GM19043 (cell line): ENCODE measurements around the gene EXOC4.
"Not testable (repeated sequence)": the region's sequence is repeated elsewhere in the genome, so short reads cannot be mapped to it uniquely, and the experiment has no call there.

Source experiments
- ATAC-seq: cut with Tn5 transposase; IDR thresholded peaks from one replicate; pipeline ENCODE4 v1.9.1; 2021; ENCODE audit warnings: low read depth; ENCODE audit not compliant: unreplicated experiment

Gene EXOC4

DNA sequence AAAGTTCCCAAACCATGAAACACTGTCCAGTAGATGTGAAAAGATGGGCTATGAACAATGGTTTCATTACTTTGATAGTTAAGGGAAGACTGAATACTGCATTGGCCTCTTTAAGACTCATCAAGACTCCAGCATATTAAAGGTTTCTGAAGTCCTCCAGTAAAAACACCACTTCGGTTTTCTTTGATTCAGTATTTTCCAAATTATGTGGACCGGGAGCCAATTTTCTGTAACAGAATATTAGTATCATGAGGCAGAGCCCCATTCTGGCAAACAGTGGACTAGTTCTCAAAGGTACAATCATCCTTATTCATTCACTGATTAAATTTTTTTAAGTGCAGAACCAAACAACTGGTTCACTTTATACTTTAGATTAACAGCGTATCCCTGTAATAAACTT lies 633.2 kb downstream of the EXOC4 start:
- no peak for ATAC-seq

DNA sequence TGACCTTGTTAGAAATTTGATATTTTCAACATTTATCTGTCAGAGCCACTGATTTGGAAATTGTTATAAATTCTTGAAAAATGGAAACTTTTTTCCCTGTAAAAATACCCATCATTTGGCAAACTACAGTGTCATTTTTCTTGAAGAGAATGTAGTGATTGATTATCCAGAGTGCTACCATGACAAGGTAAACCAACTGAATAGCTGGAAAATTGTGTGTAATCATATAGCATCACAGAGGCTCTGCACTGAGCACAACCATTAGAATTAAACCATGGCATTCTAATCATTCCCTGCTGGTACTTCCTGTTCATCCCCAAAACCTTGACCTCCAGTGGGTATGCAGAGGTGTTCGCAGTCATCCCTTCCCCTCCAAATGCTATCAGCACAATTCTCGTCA lies 633.9 kb downstream of the EXOC4 start:
- no peak for ATAC-seq

DNA sequence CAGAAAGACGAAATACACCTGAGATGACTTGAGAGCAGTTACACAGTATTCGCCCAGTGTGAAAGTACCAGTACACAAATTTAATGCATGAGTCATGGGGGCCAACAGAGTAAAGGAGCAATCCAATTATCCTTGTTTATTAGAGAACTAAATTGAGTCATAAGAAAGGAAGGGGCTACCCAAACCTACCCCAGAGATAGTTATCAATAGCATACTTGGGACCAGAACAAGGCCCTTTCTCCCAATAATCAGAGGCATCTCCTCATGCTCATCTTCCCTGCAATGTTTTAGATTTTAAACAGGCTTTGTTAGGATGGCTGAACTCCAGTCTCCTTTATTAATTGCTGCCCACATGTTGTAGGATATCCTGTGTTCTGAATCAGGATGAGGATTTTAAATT lies 634.6 kb downstream of the EXOC4 start:
- no peak for ATAC-seq

DNA sequence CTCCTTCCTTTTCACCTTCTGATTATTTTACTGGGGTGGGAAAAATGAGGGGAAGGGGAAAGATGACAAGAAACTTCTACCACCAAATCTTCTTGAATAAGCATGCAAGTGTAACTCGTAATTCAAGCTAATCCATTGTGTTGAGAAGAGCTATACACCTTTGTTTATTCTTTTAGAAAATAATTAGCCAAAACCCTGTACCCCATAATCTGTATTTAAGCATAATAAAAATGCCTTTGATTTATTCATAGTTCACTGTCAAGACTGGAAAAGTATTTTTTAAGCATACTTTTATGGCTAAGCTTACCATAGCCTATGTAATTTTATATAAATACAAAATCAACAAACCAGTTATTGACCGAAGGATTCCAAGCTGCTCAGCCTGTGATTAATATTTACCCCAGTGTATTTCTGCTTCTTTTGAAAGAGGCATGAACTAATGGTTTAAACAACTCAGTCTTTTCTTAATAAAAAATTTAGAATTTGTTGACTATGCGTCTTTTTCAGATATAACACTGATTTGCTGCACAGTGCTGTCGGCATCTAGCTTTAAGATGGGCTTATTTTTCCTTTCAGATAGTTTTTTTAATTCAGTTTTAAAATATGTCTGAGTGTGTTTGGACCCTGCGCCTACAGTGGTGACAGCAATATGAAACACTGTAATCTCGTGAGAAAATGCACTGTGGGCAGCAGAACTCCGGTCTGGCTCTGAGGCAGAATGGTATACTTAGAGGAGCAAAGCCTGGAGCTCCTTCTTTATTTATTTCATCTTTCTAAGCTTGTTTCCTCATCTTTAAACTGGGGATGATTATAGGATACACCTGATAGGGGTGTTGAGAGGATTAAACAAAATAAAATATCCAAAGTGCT lies 635.4 kb downstream of the EXOC4 start:
- ATAC-seq, result no peak

DNA sequence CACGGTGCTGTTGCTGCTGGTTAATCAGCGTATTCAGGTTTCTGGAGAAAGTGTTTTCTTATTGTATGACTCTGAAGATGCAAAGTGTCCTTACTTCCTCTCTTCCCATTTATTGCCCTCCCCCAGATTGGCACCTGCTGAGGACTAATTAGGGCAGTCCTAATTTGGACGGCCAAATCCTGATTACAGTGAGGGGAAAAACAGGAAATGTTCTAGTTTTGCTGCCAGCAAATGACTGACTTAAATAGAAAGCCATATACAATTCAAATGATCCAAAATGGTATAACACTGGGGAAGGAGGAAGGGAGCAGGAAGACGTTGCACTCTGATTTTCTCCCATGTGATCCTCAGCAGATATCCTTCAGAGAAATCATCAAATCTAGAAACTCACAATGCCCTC lies 651.9 kb downstream of the EXOC4 start:
- no peak for ATAC-seq

DNA sequence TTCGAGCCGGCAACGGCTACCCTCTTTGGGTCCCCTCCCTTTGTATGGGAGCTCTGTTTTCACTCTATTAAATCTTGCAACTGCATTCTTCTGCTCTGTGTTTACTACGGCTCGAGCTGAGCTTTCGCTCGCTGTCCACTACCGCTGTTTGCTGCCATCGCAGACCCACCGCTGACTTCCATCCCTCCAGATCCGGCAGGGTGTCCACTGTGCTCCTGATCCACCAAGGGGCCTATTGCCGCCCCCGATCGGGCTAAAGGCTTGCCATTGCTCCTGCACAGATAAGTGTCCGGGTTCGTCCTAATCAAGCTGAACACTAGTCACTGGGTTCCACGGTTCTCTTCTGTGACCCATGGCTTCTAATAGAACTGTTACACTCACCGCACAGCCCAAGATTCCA lies 653.7 kb downstream of the EXOC4 start:
- ATAC-seq, result not testable (repeated sequence)

DNA sequence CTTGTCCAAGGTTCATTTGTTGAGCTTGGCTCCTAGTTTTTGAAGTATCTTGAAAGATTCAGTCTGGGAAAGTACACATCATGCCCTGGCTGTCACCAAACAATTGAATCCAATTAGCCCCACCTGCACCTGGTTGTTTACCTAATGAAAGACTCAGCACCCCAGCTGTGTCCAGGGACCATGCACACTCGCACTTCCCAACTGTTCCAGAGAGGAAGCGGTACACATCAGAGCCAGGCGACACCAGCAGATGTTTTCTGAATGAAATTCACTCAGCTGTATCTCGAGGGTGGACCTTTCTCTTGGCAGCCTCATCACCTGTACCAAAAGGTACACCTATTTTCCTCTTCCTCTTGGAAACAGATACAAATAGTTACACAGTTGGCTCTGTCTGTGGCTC lies 657.9 kb downstream of the EXOC4 start:
- no peak for ATAC-seq

DNA sequence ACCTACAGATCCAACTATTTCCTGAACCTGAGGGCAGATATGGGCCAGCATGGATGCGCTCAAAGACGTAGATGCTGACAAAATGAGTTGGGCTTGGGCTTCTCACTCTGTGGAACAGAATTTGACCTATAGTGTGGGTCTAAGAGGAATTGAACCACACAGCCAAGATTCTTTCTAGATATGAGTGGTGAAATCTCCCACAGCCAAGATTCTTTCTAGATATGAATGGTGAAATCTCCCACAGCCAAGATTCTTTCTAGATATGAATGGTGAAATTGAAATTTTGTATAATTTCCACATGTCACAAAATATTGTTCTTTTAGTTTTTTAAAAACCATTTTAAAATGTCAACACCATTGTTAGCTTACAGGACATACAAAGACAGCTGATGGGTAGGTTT lies 658.8 kb downstream of the EXOC4 start:
- no peak for ATAC-seq

DNA sequence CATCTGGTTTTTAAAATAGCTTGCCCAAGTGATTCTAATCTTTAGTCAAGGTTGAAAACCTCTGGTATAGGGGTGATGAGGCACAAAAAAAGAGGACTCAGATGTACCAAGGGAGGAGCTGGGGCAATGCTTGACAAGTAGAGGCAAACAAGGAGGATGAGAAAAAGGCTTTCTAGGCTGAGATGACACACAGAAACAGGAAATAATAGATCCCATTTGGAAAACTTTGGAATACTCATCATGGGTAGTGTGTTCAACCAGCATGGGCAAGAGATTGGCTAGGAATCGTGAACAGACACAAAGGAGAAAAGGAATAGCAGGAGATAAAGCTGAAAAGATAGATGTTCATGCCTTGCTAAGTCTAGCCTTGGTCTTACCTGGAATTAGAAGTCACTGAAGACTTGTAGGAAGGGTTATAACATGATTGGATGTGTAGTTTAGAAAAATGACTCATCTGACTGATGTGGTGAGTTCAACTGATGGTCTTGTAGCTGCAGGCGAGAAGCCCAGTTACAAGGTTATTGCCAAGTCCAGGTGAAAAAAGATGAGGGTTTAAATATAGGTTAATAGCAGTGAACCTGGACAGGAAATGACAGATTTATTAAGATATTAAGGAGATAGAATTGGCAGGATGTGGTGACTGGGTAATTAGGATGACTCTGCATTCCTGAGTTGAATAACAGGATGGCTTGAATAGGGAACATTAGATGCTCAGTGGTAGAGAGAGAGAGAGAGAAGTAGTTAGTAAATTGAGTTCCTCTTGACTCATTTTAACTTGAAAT lies 660.2 kb downstream of the EXOC4 start:
- ATAC-seq, result no peak

DNA sequence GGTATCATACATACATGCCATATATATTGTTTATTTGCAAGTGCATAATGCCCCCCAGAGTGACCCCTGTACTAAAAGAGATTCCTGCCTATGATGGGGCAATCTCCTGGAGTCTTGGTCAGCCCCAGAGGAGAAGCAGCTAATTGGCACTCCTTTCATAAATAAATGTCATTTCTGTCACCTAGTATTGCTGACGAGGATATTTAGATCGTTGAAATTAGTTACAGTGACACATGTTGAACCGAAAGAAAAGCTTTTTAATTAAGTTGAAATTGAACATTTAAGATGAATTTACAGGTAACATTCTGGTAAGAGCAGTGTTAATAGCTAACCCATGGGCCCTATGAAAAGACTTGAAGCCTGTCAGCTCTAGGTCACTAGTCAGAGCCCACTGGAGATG lies 663.7 kb downstream of the EXOC4 start:
- ATAC-seq, result no peak

DNA sequence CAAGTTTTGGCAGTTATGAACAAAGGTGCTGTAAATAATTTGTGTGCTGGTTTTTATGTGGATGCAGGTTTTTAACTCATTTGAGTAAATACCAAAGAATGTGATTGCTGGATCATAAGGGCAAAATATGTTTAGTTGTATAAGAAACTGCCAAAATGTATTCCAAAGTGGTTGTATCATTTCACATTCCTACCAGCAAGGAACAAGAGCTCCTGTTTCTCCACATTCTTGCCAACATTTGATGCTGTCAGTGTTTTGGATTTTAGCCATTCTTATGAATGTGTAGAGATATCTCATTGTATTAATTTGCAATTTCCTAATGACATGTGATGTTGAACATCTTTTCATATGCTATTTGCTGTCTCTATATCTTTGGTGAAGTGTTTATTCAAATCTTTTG lies 666.9 kb downstream of the EXOC4 start:
- ATAC-seq, result no peak

DNA sequence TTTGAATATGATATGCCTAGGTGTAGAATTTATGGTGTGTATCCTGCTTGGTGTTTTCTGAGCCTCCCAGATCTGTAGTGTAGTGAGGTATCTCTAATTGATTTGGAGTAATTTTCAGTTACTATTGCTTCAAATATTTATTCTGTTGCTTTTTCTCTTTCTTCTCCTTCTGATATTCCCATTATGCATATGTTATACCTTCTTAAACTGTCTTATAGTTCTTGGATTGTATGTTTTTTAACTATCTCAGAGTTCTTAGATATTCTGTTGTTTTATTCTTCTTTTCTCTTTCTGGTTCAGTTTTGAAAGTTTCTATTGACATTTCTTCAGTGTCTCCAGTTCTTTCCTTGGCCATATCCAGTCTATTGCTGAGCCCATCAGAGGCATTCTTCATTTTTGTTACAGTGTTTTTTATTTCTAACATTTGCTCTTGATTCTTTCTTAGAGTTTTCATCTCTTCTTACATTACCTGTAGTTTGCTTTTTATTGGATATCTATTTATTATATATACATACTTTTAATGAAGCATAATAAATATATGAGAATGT lies 668.8 kb downstream of the EXOC4 start:
- ATAC-seq, result no peak

DNA sequence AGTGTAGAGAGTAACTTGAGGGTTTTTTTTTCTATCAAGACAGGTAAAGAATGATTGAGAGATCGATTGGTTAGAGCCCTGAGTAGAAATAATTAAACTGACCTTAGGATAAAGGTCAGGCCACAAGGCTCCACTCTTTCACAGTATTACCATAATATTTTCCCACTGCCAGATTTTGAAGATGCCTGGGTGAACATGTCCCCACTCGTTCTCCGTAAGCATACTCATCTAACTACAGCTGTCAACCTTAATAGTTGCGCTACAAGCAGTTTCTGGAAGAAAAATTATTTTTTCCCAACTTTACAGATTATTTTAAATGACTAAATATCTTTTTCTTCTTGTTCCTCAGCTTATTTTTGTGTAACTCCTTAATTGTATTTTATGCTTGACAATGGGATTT lies 671.1 kb downstream of the EXOC4 start:
- no peak for ATAC-seq

DNA sequence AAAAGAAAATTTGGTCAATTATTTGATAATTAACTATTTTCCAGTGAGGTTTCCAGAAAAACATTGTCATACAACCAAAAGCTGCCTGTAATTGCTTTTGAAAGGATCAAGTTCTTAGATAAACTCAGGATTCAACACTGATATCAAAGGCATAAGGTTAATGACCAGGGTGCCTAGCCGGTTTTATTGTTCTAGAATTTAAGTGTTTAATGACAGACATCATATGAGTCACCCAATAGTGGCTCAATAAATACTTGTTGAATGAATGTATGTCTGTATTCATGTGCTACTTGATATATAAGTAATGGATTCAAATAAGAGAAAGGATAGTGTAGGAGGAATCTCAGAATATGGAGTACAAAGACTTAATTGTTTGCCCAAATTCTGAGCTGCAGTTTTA lies 678.2 kb downstream of the EXOC4 start:
- ATAC-seq, result no peak

DNA sequence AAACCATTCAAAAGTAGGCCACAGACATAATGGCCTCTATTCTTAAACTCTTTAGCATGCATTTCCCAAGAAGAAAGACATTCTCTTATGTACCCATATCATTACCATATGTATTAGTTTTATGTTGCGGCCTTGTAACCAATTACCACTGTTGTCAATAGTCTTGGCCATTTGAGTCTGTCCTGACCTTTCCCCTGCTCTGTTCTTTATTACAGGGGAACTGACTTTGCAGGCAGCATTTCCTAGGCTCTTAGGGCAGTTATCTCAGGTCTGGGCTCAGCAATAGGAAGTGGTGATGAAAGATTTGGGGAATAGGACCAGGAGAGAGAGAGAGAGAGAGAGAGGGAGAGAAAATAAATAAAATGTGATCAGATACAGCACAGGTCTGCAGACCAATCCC lies 679.7 kb downstream of the EXOC4 start:
- no peak for ATAC-seq

DNA sequence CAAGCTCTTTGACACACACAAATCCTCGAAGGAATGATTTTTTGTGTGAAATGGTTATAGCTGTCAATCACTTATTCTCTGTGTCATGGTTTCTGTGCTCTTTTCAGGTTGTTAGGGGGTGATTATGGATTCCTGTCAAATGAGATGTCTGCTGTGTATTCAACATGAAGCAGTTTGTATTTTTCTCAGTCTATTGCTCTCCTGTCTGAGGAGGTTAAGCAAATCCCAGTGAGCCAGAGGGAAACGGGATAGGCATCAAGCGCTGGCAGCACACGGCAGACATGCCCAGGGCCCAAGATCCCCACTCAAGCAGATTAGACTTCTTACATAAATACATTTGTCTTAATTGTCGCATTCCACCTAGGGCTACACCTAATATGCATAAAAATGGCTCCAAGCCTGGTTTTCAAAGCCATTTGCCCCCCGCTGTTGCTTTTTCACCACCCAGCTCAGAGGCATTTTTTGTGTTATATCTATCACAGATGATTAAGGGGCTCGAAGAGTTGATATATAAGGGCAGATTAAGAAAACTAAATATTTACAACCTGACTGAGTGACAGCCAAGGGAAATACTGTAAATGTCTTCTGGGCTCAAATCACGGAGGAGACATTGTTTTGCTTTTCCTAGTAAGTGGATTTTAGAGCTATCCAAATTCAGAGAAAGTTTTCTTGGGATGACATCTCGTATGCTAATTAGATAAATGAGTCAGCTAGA lies 681.5 kb downstream of the EXOC4 start:
- ATAC-seq, result no peak

DNA sequence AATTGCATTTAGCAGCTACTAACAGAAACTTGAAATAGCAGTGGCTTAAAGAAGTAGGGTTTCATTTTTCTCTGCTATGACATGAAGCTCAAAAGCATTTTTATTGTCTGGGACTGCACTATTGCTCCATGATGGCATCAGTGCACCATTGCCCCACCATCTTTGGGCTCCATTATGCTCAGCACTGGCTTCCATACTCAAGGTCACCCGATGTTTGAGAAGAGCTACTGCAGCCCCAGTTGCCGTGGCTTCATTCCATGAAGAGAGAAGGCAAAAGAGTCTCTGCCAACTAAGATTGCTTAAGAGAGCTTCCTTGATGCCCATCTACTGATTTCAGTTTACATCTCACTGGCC lies 682.1 kb downstream of the EXOC4 start:
- ATAC-seq, result no peak

DNA sequence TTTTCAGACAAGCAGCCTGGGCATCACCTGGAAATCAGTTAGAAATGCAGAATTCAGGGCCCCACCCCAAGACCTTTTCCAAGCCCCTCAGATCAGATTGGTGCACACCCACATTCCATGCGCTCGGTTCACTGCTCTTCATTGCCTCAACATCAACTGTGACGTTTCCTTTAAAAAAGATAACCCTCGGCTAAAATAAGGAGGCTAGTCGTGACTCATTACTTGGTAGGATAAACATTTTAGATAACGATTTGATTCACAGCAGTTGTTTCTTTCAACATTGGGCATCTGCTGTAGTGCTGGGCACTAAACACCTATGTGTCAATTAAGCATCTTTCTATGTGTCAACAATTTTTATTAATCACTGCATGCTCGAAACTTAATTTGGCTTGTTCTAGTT lies 683.2 kb downstream of the EXOC4 start:
- no peak for ATAC-seq

DNA sequence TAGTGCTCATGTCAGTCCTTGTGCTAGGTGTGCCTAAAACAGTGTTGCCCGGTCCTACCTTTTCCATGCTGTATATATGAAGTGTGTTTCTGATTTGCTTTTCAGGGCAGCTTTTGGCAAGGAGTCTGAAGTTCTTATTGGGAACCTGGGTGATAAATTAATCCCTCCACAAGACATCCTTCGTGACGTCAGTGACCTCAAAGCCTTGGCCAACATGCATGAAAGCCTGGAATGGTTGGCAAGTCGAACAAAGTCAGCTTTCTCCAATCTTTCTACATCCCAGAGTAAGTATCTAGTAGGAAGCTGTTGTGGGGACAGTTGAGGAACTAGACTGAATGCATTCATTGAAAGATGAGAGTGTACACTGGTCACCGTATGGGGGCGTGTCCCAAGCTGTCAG lies 684.9 kb downstream of the EXOC4 start:
- ATAC-seq, result no peak

DNA sequence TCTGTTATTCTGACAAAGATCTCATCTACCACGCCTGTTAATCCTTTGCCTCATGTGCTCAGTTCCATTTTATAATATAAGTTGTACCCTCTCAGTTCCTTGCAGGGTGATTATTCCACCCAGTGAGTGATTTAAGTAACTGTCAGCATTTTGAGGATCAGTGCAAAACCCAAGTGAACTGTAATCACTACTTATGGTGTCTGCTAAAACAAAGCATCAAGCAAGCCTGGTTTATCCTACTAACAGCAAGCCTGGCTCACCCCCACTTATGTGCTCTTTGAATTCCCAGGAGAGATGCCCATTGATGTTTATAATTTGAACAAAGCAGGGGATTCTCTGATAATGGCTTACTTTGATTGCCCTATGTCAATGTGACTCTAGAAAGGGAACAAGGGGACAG lies 687.5 kb downstream of the EXOC4 start:
- ATAC-seq, result no peak

DNA sequence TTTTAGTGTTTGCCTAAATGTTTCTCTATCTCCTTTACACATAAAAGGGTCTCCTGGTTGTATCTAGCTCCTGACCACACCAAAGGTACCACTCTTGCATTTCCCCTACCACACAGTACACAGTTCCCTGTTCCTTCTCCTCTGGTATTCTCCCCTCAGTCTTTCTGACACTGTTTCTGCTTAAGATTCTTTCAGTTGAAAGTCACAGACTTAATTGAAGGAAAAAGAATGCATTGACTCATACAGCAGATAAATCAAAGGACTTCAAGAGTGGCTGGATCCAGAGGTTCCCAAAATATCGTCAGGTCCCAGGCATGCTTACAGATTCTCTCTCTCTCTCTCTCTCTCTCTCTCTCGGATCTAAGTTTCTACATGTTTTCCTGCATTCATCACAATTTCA lies 688.6 kb downstream of the EXOC4 start:
- ATAC-seq, result no peak
